ENCODE results near the gene UNC80.
A peak's percentile ranks its signal among the peaks of the same experiment; 100 is the strongest.

Gene UNC80

GRCh38 chr2:209817844-209818271 is 46.2 kb downstream of the UNC80 start:
- no peak for DNase-seq

GRCh38 chr2:209818939-209819338 is 47.3 kb downstream of the UNC80 start:
- no peak for DNase-seq

DNA sequence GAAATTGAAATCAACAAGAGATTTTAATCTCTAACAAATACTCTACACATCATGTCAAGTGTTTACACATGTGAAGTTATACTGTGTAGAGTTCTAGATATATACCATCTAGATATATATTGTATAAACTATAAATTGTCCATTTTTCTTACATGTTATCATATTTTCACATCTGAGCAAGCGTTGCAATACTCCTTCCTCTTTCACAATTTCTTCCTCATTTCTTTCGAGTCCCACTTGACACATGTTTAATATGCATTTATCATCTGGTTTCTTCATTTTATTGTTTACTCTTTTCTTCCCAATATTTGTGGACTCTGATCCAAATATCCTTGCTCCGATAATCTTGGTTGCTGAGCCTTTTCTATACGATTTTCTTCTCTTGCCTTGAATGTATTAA is 50.2 kb downstream of the UNC80 start:
- DNase-seq: no peak

- DNase-seq: no peak
Measured at GRCh38 chr2:209823484-209823883, 51.9 kb downstream of the UNC80 start.

GRCh38 chr2:209824391-209824790 is 52.8 kb downstream of the UNC80 start:
- no peak for DNase-seq

GRCh38 chr2:209830722-209831465 is 59.3 kb downstream of the UNC80 start:
- no peak for DNase-seq

DNA sequence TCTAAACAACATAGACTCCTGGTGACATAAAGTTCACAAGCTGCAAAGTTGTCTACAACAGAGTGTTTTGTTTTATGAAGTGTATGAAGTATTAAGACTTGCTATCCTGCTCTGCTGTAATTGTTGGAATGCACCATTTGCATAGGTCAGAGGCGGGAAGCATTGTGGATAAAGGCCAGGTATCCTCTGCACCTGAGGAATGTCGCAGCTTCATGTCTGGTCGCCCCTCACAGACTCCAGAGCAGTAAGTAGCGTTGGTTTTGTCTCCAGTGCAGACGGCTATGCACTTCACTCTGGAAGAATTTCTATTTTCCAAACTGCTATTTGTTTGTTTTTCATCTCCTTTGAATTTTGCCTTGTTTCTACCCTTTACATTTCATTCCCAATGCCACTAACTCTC is 63.1 kb downstream of the UNC80 start:
- no peak for DNase-seq

GRCh38 chr2:209840434-209840833 is 68.8 kb downstream of the UNC80 start:
- no peak for DNase-seq

DNA sequence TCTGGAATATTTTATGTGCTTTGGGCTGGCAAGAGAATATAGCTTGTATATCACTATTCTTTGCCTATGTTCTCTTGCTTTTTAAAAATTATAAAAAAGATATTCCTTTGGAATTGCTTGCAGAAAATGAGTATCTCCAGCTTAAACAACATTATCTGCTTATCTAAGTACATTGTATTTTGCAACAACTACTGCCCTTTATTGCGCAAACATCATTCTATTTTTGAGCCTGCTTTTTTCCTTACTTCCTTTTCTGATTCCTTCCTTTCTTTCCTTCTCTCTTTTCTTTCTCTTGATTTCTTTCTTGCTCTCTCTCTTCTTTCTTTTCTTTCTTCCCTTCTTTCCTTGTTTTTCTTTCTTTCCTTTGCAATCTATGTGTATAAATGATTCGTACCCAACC is 74.0 kb downstream of the UNC80 start:
- DNase-seq: no peak

- no peak for DNase-seq
Measured at GRCh38 chr2:209864716-209865295, 93.2 kb downstream of the UNC80 start.

DNA sequence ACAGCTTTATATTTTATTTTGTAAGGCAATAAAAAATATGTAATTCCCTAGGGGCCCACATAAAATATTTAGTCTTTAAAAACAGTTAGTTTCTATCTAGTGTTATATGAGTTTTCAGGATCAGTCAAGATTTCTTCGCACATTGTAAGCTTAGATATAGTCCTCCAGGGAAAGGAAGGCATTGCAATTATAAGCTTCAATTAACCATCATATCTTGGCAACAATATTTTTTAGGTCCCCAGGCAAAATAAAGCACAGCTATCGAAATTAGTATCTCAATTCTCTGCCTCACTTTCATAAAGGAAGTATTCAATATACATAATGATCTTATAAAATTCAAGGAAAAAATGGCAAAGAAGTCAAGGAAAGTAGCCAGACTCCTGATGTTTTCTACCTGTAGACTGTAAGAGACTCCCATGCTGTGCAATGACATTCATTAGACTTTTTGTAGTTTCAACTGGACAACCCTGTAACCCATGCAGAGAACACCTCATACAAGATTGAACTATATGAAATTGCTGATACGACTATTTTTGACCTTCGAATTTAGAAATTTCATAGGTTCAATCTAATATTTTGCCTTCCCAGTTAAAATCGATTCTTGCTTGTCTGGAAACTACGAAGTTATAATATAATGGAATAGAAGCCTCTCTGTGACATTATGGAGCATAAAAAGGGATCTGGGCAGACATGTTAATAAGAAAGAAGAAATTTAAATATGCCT is 96.8 kb downstream of the UNC80 start:
- no peak for DNase-seq

DNA sequence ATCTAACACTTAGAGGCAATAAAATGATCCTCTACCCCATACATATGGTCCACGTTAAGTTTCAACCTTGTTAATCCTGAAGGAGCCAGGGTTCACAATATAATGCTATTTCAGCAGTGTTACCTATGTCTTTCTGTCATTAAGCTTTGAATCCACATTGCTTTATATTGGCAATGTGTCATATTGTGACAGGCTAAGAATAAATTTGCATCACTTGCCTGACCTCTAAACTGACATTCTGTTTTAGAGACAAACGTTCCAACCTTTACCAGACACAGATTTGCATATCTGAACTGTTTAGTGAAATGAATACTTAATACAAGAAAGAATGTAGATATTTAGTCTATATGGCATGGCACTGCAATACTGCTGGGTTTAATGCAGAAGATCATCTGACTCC is 98.4 kb downstream of the UNC80 start:
- no peak for DNase-seq

DNA sequence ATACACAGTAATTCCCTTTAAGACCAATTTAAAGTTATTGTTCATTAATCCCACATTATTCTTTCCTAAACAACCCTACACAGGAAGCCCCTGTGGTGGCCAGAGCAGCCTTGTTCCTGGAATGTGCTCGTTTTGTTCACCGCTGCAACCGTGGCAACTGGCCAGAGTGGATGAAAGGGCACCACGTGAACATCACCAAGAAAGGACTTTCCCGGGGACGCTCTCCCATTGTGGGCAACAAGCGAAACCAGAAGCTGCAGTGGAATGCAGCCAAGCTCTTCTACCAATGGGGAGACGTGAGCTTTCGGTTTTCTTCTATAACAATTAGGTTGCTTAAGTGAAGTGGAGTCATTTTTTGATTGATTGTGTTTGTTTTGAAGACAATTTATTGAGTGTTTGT is 101.0 kb downstream of the UNC80 start:
- DNase-seq: no peak

DNA sequence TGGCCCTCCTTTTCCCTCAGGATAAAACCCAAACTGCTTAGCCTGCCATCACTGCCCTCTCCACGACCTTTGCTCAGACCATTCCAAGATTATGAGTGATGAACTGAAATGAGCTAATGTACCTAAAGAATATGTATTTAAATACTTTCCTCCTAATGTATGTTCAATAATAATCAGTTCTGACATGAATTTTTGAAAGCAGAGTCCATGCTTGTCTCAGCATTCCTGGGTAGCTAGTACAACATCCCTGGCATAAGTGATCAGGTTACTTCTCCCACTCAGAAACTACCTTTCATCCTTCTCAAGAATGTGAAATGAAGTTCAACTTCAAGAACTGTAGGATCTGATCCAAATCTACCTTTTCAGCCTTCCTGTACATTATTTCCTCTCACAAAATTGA is 103.6 kb downstream of the UNC80 start:
- no peak for DNase-seq

DNA sequence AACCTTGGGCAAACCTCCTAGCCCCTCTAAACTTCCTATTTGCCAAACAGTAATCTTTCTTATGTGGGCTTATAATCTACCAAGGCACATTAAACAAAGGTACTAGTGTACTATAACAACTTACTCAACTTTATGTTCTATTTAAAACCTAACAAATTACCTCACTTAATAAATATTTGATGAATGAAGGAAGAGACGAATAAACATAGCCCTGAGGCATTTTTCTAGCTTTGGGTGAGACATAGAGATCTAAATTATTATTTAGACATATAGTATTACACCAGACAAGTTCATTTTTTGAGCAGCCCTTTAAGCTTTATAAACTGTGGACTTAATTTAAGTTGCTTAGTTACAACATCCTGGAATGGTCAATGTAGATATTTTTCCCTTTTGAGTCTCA is 104.6 kb downstream of the UNC80 start:
- no peak for DNase-seq

- DNase-seq: no peak
Measured at GRCh38 chr2:209878701-209879100, 107.1 kb downstream of the UNC80 start.

GRCh38 chr2:209900638-209901037 is 129.0 kb downstream of the UNC80 start:
- DNase-seq: no peak

DNA sequence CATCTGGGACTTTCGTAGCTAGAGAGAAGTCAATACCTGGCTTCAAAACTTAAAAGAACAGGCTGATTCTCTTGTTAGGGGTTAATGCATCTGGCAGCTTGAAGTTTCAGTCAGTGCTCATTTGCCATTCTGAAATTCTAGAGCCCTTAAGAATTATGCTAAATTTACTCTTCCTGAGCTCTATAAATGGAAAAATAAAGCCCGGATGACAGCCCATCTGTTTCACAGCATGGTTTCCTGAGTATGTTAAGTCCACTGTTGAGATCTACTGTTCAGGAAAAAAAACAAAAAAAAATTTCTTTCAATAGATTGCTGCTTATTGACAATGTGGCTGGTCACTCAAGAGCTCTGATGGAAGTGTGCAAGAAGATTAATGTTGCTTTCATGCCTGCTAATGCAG is 129.5 kb downstream of the UNC80 start:
- peak; percentile 32 for DNase-seq

DNA sequence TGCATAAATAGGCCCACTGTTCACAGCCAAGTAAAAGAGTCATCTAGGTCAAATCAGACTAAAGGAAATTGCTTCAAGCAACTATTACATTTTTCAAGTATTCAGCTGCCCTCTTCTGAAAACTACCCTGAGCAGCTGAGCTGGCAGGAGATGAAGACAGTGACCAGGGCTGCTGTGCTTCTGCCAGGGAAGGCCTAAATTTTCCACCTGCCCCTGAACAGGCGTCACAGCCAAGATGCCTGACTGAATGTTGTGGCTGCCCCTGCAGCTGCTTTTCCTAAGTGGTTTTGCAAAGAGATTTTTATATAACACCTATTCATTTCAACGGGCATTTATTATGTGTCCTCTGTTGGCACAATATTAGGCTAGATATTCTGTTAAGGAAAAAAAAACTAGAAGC is 134.1 kb downstream of the UNC80 start:
- no peak for DNase-seq

GRCh38 chr2:209907746-209908145 is 136.1 kb downstream of the UNC80 start:
- no peak for DNase-seq

GRCh38 chr2:209908511-209908910 is 136.9 kb downstream of the UNC80 start:
- no peak for DNase-seq

DNA sequence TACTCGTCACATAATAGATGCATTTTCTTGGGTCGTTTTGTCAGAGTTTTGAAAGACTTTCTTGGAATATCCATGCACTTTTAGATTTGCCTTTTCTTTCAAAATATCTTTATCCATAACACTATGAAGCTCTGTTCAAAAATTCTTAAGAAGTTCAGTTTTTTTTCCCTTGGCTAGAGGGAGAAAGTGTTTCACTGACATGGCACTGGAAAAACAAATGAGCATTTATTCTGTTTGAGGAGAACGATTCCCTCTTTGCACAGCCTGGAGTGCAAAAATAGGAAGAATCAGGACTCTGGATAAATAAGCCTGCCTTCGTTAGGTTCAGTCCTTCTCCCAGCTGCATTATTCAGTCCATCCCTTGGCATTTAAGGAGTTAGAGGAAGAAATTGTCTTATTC is 139.9 kb downstream of the UNC80 start:
- no peak for DNase-seq

DNA sequence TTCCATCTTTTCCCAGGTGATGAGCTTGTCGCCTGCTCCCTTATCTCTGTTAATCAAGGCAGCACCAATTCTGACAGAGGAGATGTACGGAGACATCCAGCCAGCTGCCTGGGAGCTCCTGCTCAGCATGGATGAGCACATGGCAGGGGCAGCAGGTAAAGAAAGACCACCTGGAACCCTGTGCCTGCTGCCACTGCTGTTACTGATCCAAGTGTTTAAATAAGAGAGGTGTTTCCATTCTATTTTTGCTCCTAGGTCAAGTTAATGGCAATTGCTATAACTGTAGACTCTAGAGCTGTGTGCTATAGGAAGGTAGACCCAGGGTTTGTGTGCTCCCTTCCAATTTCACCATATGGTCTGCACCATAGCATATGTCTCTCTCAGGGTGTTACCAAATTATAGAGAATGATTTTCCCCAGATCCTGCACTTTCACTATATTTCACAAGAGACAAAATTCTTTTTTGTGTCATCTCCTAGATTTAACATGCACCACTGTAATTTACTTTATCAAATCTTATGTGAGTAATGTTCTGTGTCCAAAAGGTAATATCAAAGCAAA is 142.2 kb downstream of the UNC80 start:
- DNase-seq: peak; percentile 96

All from NCI-H1694 treated with DMSO at 0.1 percent for 48 hours (cell line).